IMR-90 (cell line): ENCODE results near the gene NFAT5. TPM values are rescaled to one million over a fixed set of nuclear protein-coding genes. Genes with fewer than 3 reads are reported as not detected.
"Not testable (repeated sequence)": the region's sequence is repeated elsewhere in the genome, so short reads cannot be mapped to it uniquely, and the experiment has no call there.

Source experiments
- ATAC-seq: fragments of 200-7000 bp; cut with Tn5 transposase; 2 replicates; pipeline ENCODE4 v1.9.1; 2020; ENCODE audit warnings: low read depth, mild to moderate bottlenecking, moderate library complexity
- BruUV-seq: library from RNA; stranded (reverse); fragments of 400-500 nt; replicated peaks from 2 replicates; lab custom pipeline; 2021; lab: Mats Ljungman, UMichigan
- CTCF ChIA-PET: fragments of 300-600 bp; formaldehyde crosslinking; extraction: SDS; loops from one replicate; lab custom pipeline; 2021; ENCODE audit warnings: antibody characterized with exemption; lab: Yijun Ruan, JAX
- POLR2A ChIA-PET: fragments of 300-600 bp; sonication (Branson Sonifier 250); formaldehyde crosslinking; loops from one replicate; lab custom pipeline; 2022; ENCODE audit warnings: antibody characterized with exemption; ENCODE audit not compliant: unreplicated experiment; lab: Charles Lee
- DNase-seq: peaks from one replicate; pipeline ENCODE4 v3.0.0; 2013
- H2AFZ ChIP-seq: replicated peaks from 2 replicates; pipeline ENCODE3; 2013; ENCODE audit warnings: low read length, mild to moderate bottlenecking; ENCODE audit not compliant: poor library complexity
- H2AK5ac ChIP-seq: 2 replicates; pipeline ENCODE4 v1.6.1; 2013; ENCODE audit warnings: low read depth, low read length, inconsistent platforms
- H2AK9ac ChIP-seq: replicated peaks from 2 replicates; pipeline ENCODE3; 2013; ENCODE audit warnings: mild to moderate bottlenecking, low read depth, low read length, moderate library complexity; ENCODE audit not compliant: poor library complexity
- H2BK120ac ChIP-seq: 2 replicates; pipeline ENCODE4 v1.6.1; 2013; ENCODE audit warnings: low read depth, low read length, inconsistent platforms
- H2BK15ac ChIP-seq: 3 replicates; pipeline ENCODE4 v1.6.1; 2013; ENCODE audit warnings: low read depth, low read length, inconsistent platforms
- H2BK20ac ChIP-seq: 2 replicates; pipeline ENCODE4 v1.6.1; 2013; ENCODE audit warnings: low read depth, mild to moderate bottlenecking, inconsistent platforms, low read length, moderate library complexity
- H2BK5ac ChIP-seq: 2 replicates; pipeline ENCODE4 v1.6.1; 2013; ENCODE audit warnings: mild to moderate bottlenecking, low read depth, low read length, inconsistent platforms; ENCODE audit not compliant: poor library complexity, severe bottlenecking
- H3K14ac ChIP-seq: replicated peaks from 2 replicates; pipeline ENCODE4 v1.6.1; 2013; ENCODE audit warnings: low read depth, low read length, inconsistent platforms
- H3K18ac ChIP-seq: 2 replicates; pipeline ENCODE4 v1.6.1; 2013; ENCODE audit warnings: low read depth, low read length, control low read depth
- H3K23ac ChIP-seq: 2 replicates; pipeline ENCODE4 v1.6.1; 2013; ENCODE audit warnings: low read depth, low read length, inconsistent platforms
- H3K27ac ChIP-seq: 2 replicates; pipeline ENCODE4 v1.5.1; 2013; ENCODE audit warnings: mild to moderate bottlenecking, control low read depth, low read length; ENCODE audit not compliant: insufficient read depth
- H3K27me3 ChIP-seq: 2 replicates; pipeline ENCODE4 v1.6.1; 2013; ENCODE audit warnings: low read length; ENCODE audit not compliant: control insufficient read depth, insufficient read depth
- H3K36me3 ChIP-seq: 2 replicates; pipeline ENCODE4 v1.6.1; 2013; ENCODE audit warnings: low read length, mixed read lengths; ENCODE audit not compliant: control insufficient read depth, insufficient read depth
- H3K4ac ChIP-seq: 2 replicates; pipeline ENCODE4 v1.6.1; 2013; ENCODE audit warnings: low read depth, low read length, inconsistent platforms
- H3K4me1 ChIP-seq: 2 replicates; pipeline ENCODE4 v1.6.1; 2013; ENCODE audit warnings: low read length, mixed read lengths; ENCODE audit not compliant: control insufficient read depth, insufficient read depth
- H3K4me2 ChIP-seq: 2 replicates; pipeline ENCODE4 v1.6.1; 2013; ENCODE audit warnings: low read depth, mild to moderate bottlenecking, control low read depth, low read length, moderate library complexity
- H3K4me3 ChIP-seq: 2 replicates; pipeline ENCODE4 v1.5.1; 2013; ENCODE audit warnings: low read depth, mild to moderate bottlenecking, control low read depth, low read length, moderate library complexity; ENCODE audit not compliant: insufficient read depth
- H3K56ac ChIP-seq: 2 replicates; pipeline ENCODE4 v1.6.1; 2013; ENCODE audit warnings: low read length, inconsistent platforms; ENCODE audit not compliant: insufficient read depth; ENCODE audit errors: extremely low read depth
- H3K79me1 ChIP-seq, 2 experiments: 2 replicates each; pipeline ENCODE4 v1.6.1; 2013; ENCODE audit warnings: low read length in 2 of 2, inconsistent platforms in 1 of 2, low read depth in 1 of 2
- H3K9ac ChIP-seq: 2 replicates; pipeline ENCODE4 v1.6.1; 2013; ENCODE audit warnings: low read depth, low read length, control low read depth
- H3K9me1 ChIP-seq: 2 replicates; pipeline ENCODE4 v1.6.1; 2013; ENCODE audit warnings: low read length, inconsistent platforms; ENCODE audit not compliant: insufficient read depth
- H3K9me3 ChIP-seq: 2 replicates; pipeline ENCODE4 v1.6.1; 2013; ENCODE audit warnings: low read length; ENCODE audit not compliant: control insufficient read depth, insufficient read depth
- H4K20me1 ChIP-seq: 2 replicates; pipeline ENCODE4 v1.6.1; 2013; ENCODE audit warnings: low read length, inconsistent platforms; ENCODE audit not compliant: insufficient read depth
- H4K5ac ChIP-seq: 2 replicates; pipeline ENCODE4 v1.6.1; 2013; ENCODE audit warnings: mild to moderate bottlenecking, low read depth, low read length, control low read depth
- H4K8ac ChIP-seq, 2 experiments: 2 replicates each; pipeline ENCODE4 v1.6.1; 2013; ENCODE audit warnings: low read depth in 2 of 2, low read length in 2 of 2, control low read depth in 1 of 2, inconsistent platforms in 1 of 2
- H4K91ac ChIP-seq: 2 replicates; pipeline ENCODE4 v1.6.1; 2013; ENCODE audit warnings: low read depth, low read length, inconsistent platforms; ENCODE audit not compliant: insufficient read depth
- CHD1 ChIP-seq: IDR thresholded peaks from 2 replicates; pipeline ENCODE4 v1.6.1; 2012; ENCODE audit warnings: low read depth, low read length, improper control_type of control experiment
- FOS ChIP-seq: fragments of 150-350 bp; IDR thresholded peaks from 2 replicates; pipeline ENCODE4 v1.6.1; 2016; ENCODE audit warnings: low read depth, low read length
- NFE2L2 ChIP-seq: fragments of 150-350 bp; IDR thresholded peaks from 2 replicates; pipeline ENCODE4 v1.6.1; 2016; ENCODE audit warnings: low read depth, mild to moderate bottlenecking, low read length
- POLR2A ChIP-seq: IDR thresholded peaks from 2 replicates; pipeline ENCODE4 v1.6.1; 2012; ENCODE audit warnings: mild to moderate bottlenecking, low read depth, low read length
- RAD21 ChIP-seq: IDR thresholded peaks from 2 replicates; pipeline ENCODE4 v1.6.1; 2012; ENCODE audit warnings: low read length, improper control_type of control experiment
- RCOR1 ChIP-seq: IDR thresholded peaks from 2 replicates; pipeline ENCODE4 v1.6.1; 2012; ENCODE audit warnings: mild to moderate bottlenecking, low read length, improper control_type of control experiment; ENCODE audit not compliant: insufficient replicate concordance
- RFX5 ChIP-seq: IDR thresholded peaks from 2 replicates; pipeline ENCODE4 v1.8.0; 2012; ENCODE audit warnings: low read depth, mild to moderate bottlenecking, low read length, moderate library complexity
- SMC3 ChIP-seq: fragments of 150-350 bp; IDR thresholded peaks from 2 replicates; pipeline ENCODE4 v1.6.1; 2016; ENCODE audit warnings: low read depth, mild to moderate bottlenecking, antibody characterized with exemption, low read length, moderate library complexity
- WGBS, 2 experiments: methylation state at CpG; one replicate each; pipeline versions ENCODE4 v1.1.5 to v1.1.7; 2013; ENCODE audit warnings: missing lambda C conversion rate in 2 of 2; ENCODE audit not compliant: insufficient read length in 1 of 2; ENCODE audit errors: extremely low coverage in 2 of 2; 5-methylcytosine and 5-hydroxymethylcytosine counted together
- dilution Hi-C: fragments of 300-500 bp; cut with HindIII; formaldehyde crosslinking; loops from one replicate; pipeline ENCODE4 v1.14.3; 2018; ENCODE audit warnings: low sequenced_read_pairs; ENCODE audit not compliant: unreplicated experiment
- in situ Hi-C: fragments of 300-500 bp; cut with MboI; formaldehyde crosslinking; loops from 3 replicates; pipeline ENCODE4 v1.14.3; 2019; ENCODE audit warnings: low sequenced_read_pairs, inconsistent platforms, mixed read lengths
- intact Hi-C: fragments of 100-400 bp; cut with micrococcal nuclease; formaldehyde crosslinking; loops from 2 replicates; pipeline ENCODE4 v1.10.0; 2022
- polyA plus RNA-seq, 3 experiments: library from polyadenylated mRNA; depleted of rRNA; stranded (reverse); fragments of >200 nt; gene quantifications; 2 replicates each; pipeline ENCODE4 v1.2.3, GENCODE V29; 2012; ENCODE audit warnings: low replicate concordance in 1 of 3
- total RNA-seq: library from RNA; depleted of rRNA; stranded (reverse); fragments of >200 nt; gene quantifications from 2 replicates; pipeline ENCODE4 v1.2.3, GENCODE V29; 2012

Gene NFAT5
- total and polyA plus RNA-seq, 2 of the 4 experiments (the other 2 are of a cell fraction): 10.9 to 20.1 TPM

GRCh38 chr16:69633375-69633774 is 67.6 kb downstream of the NFAT5 start:
- no peak overlapping the region for H3K18ac ChIP-seq
- peaks cover 11% of the 10 kb centered on the region for H3K9me3 ChIP-seq
- H4K5ac ChIP-seq: no peak overlapping the region
- no peak overlapping the region for H4K91ac ChIP-seq
- CTCF ChIA-PET: interaction anchor here (0.6 kb wide), 1 partner anchor 417 kb away, joined by 4 read pairs; no protein-coding TSS in a partner anchor
- ATAC-seq (no peak), DNase-seq (no peak)
- H3K9me1 ChIP-seq: no peaks in the 10 kb centered on the region
- H3K4me2 ChIP-seq: no peak overlapping the region
- H2BK15ac ChIP-seq: no peak overlapping the region
- peaks cover 23% of the 10 kb centered on the region for H3K36me3 ChIP-seq
- no peaks in the 10 kb centered on the region for H3K27me3 ChIP-seq
- POLR2A ChIA-PET: no interaction called here
- H3K56ac ChIP-seq: no peak overlapping the region
- no peak overlapping the region for H2BK120ac ChIP-seq
- dilution Hi-C loops (no loop called here), in situ Hi-C loops (no loop called here), intact Hi-C loops (no loop called here)
- H3K79me1 ChIP-seq: peaks cover 14 to 37% of the 10 kb centered on the region in 2 experiments; a peak in 3 of 4 replicates
- H3K4ac ChIP-seq: no peak overlapping the region
- H2AK9ac ChIP-seq: no peak overlapping the region
- H3K4me1 ChIP-seq: no peaks in the 10 kb centered on the region
- H4K8ac ChIP-seq: no peak overlapping the region
- H3K9ac ChIP-seq: no peak overlapping the region
- H2AFZ ChIP-seq: no peak overlapping the region
- TF ChIP-seq POLR2A (no peak), RAD21 (no peak), SMC3 (no peak), NFE2L2 (no peak), FOS (no peak), RFX5 (no peak), RCOR1 (no peak), CHD1 (no peak)
- no peak overlapping the region for H2BK5ac ChIP-seq
- no peak overlapping the region for H2AK5ac ChIP-seq
- no peak overlapping the region for H2BK20ac ChIP-seq
- H3K27ac ChIP-seq: no peak overlapping the region
- H3K4me3 ChIP-seq: no peak overlapping the region
- H3K14ac ChIP-seq: no peak overlapping the region
- peaks cover 5% of the 10 kb centered on the region; the same call in 1 of the 2 replicates for H4K20me1 ChIP-seq
- no TSS peak for BruUV-seq
- H3K23ac ChIP-seq: no peak overlapping the region

GRCh38 chr16:69636563-69637146 is 70.9 kb downstream of the NFAT5 start:
- H3K18ac ChIP-seq, H4K8ac ChIP-seq, H2BK20ac ChIP-seq, H3K4me3 ChIP-seq, H2AK5ac ChIP-seq, H3K14ac ChIP-seq, H3K4me1 ChIP-seq, H2AFZ ChIP-seq, H2BK15ac ChIP-seq, H3K27ac ChIP-seq, intact Hi-C loops, H3K4ac ChIP-seq, dilution Hi-C loops, H3K27me3 ChIP-seq, H2BK120ac ChIP-seq, H3K9me1 ChIP-seq, H4K20me1 ChIP-seq, H3K9ac ChIP-seq, H3K23ac ChIP-seq, ATAC-seq, H3K4me2 ChIP-seq, BruUV-seq, H2AK9ac ChIP-seq, in situ Hi-C loops, H4K91ac ChIP-seq, H2BK5ac ChIP-seq, H4K5ac ChIP-seq, DNase-seq, POLR2A ChIA-PET, H3K56ac ChIP-seq, CTCF ChIA-PET: not testable (repeated sequence)
- no CpG with 5 or more reads among the region's 3 CpGs for WGBS, 2 experiments
- peaks cover 11% of the 10 kb centered on the region for H3K9me3 ChIP-seq
- peaks cover 20% of the 10 kb centered on the region for H3K36me3 ChIP-seq
- peaks cover 15 to 30% of the 10 kb centered on the region in 2 experiments; a peak in 3 of 4 replicates for H3K79me1 ChIP-seq
